GM23338 (cell line): ENCODE data around the gene DDX20. TPM values are rescaled to one million over a fixed set of nuclear protein-coding genes. Genes with fewer than 3 reads are reported as not detected.

Source experiments
- CREB1 ChIP-seq: fragments of 250-450 bp; sonication (Bioruptor Pico); IDR thresholded peaks from 2 replicates; pipeline ENCODE4 v1.5.0; 2020; ENCODE audit warnings: low read depth, mild to moderate bottlenecking, moderate library complexity
- EZH2 ChIP-seq: fragments of 200-600 bp; sonication (generic); IDR thresholded peaks from one replicate; pipeline ENCODE4 v1.8.0; 2017; ENCODE audit warnings: antibody characterized with exemption, mild to moderate bottlenecking, low read depth; ENCODE audit not compliant: unreplicated experiment
- EZH2phosphoT487 ChIP-seq: fragments of 200-600 bp; sonication (generic); IDR thresholded peaks from one replicate; pipeline ENCODE4 v1.8.1; 2018; ENCODE audit warnings: antibody characterized with exemption; ENCODE audit not compliant: unreplicated experiment
- JUNB ChIP-seq: IDR thresholded peaks from one replicate; pipeline ENCODE4 v1.6.1; 2016; ENCODE audit warnings: antibody characterized with exemption; ENCODE audit not compliant: unreplicated experiment
- NANOG ChIP-seq: IDR thresholded peaks from 2 replicates; pipeline ENCODE4 v1.6.1; 2016; ENCODE audit warnings: antibody characterized with exemption, borderline replicate concordance
- ZNF331 ChIP-seq: fragments of 250-450 bp; sonication (Bioruptor Pico); IDR thresholded peaks from 2 replicates; pipeline ENCODE4 v1.5.0; 2020; ENCODE audit warnings: low read depth, mild to moderate bottlenecking, moderate library complexity
- ZNF462 ChIP-seq: fragments of 250-450 bp; sonication (Bioruptor Pico); IDR thresholded peaks from 2 replicates; pipeline ENCODE4 v1.5.0; 2020; ENCODE audit warnings: mild to moderate bottlenecking, moderate library complexity
- polyA plus RNA-seq: library from polyadenylated mRNA; unstranded; fragments of >200 nt; fragmentation: Nextera tagmentation; extraction: Ambion mirVana; gene quantifications from 2 replicates; pipeline ENCODE4 v1.2.1, GENCODE V29; 2016
- total RNA-seq: library from RNA; depleted of rRNA; stranded (reverse); fragments of >200 nt; shearing (Covaris generic); gene quantifications from 2 replicates; pipeline ENCODE4 v1.2.3, GENCODE V29; 2014
- TF ChIP-seq, protein P1 (sequence below), 2 experiments: fragments of 200-600 bp in 1 of 2; sonication (generic) in 1 of 2; conservative IDR thresholded peaks; 2 replicates each; pipeline versions ENCODE4 v1.5.1 to v1.6.1; 2016 to 2017; ENCODE audit warnings: antibody characterized with exemption in 2 of 2, low read depth in 2 of 2, mild to moderate bottlenecking in 2 of 2, moderate library complexity in 1 of 2
- TF ChIP-seq, protein P2 (sequence below): IDR thresholded peaks from 2 replicates; pipeline ENCODE4 v1.6.1; 2016; ENCODE audit warnings: antibody characterized with exemption
- TF ChIP-seq, protein P3 (sequence below): IDR thresholded peaks from one replicate; pipeline ENCODE4 v1.6.1; 2018; ENCODE audit warnings: antibody characterized with exemption; ENCODE audit not compliant: unreplicated experiment

Gene DDX20
- total and polyA plus RNA-seq, 2 experiments from 2014 or later: 11.9 to 54.4 TPM

GRCh38 chr1:111778541-111779051 lies 22.9 kb downstream of the DDX20 start (continued):
- no peak for TF ChIP-seq ZNF462 (CRISPR knock-in tag)
- TF ChIP-seq, protein P1, sequence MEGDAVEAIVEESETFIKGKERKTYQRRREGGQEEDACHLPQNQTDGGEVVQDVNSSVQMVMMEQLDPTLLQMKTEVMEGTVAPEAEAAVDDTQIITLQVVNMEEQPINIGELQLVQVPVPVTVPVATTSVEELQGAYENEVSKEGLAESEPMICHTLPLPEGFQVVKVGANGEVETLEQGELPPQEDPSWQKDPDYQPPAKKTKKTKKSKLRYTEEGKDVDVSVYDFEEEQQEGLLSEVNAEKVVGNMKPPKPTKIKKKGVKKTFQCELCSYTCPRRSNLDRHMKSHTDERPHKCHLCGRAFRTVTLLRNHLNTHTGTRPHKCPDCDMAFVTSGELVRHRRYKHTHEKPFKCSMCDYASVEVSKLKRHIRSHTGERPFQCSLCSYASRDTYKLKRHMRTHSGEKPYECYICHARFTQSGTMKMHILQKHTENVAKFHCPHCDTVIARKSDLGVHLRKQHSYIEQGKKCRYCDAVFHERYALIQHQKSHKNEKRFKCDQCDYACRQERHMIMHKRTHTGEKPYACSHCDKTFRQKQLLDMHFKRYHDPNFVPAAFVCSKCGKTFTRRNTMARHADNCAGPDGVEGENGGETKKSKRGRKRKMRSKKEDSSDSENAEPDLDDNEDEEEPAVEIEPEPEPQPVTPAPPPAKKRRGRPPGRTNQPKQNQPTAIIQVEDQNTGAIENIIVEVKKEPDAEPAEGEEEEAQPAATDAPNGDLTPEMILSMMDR (conservative IDR thresholded peaks at IDR 0.05; ENCODE audit: low read depth in 2 of 2): no peak
- no peak for TF ChIP-seq CREB1 (CRISPR knock-in tag)
- TF ChIP-seq NANOG: no peak
- TF ChIP-seq, protein P2, sequence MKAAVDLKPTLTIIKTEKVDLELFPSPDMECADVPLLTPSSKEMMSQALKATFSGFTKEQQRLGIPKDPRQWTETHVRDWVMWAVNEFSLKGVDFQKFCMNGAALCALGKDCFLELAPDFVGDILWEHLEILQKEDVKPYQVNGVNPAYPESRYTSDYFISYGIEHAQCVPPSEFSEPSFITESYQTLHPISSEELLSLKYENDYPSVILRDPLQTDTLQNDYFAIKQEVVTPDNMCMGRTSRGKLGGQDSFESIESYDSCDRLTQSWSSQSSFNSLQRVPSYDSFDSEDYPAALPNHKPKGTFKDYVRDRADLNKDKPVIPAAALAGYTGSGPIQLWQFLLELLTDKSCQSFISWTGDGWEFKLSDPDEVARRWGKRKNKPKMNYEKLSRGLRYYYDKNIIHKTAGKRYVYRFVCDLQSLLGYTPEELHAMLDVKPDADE: no peak
- TF ChIP-seq EZH2: no peak
- no peak for TF ChIP-seq EZH2phosphoT487
- TF ChIP-seq ZNF331 (CRISPR knock-in tag): no peak
- TF ChIP-seq, protein P3, sequence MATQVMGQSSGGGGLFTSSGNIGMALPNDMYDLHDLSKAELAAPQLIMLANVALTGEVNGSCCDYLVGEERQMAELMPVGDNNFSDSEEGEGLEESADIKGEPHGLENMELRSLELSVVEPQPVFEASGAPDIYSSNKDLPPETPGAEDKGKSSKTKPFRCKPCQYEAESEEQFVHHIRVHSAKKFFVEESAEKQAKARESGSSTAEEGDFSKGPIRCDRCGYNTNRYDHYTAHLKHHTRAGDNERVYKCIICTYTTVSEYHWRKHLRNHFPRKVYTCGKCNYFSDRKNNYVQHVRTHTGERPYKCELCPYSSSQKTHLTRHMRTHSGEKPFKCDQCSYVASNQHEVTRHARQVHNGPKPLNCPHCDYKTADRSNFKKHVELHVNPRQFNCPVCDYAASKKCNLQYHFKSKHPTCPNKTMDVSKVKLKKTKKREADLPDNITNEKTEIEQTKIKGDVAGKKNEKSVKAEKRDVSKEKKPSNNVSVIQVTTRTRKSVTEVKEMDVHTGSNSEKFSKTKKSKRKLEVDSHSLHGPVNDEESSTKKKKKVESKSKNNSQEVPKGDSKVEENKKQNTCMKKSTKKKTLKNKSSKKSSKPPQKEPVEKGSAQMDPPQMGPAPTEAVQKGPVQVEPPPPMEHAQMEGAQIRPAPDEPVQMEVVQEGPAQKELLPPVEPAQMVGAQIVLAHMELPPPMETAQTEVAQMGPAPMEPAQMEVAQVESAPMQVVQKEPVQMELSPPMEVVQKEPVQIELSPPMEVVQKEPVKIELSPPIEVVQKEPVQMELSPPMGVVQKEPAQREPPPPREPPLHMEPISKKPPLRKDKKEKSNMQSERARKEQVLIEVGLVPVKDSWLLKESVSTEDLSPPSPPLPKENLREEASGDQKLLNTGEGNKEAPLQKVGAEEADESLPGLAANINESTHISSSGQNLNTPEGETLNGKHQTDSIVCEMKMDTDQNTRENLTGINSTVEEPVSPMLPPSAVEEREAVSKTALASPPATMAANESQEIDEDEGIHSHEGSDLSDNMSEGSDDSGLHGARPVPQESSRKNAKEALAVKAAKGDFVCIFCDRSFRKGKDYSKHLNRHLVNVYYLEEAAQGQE: no peak
- TF ChIP-seq JUNB: no peak
